OCI-LY7 (cell line): Measurements from ENCODE around the gene CYP46A1.

Source experiments
- CTCF ChIP-seq: fragments of 200-600 bp; sonication (generic); conservative IDR thresholded peaks from 2 replicates; pipeline ENCODE4 v1.5.1; 2014; ENCODE audit warnings: mild to moderate bottlenecking, antibody characterized with exemption, low read length, moderate library complexity, mixed read lengths
- EZH2phosphoT487 ChIP-seq: fragments of 200-600 bp; sonication (generic); IDR thresholded peaks from 2 replicates; pipeline ENCODE4 v1.6.1; 2018; ENCODE audit warnings: low read depth, borderline replicate concordance, mild to moderate bottlenecking, mixed run types, antibody characterized with exemption, low read length, moderate library complexity, mixed read lengths

GRCh38 chr14:99648027-99648784, 35.9 kb upstream of the CYP46A1 start:
- TF ChIP-seq CTCF = no peak
- TF ChIP-seq EZH2phosphoT487 = no peak
